ENCODE data around the gene ANAPC16. TPM values are rescaled to one million over a fixed set of nuclear protein-coding genes. Genes with fewer than 3 reads are reported as not detected.
"Not testable (repeated sequence)": the region's sequence is repeated elsewhere in the genome, so short reads cannot be mapped to it uniquely, and the experiment has no call there.

The ANAPC16 gene
- total RNA-seq, 2 donors from 2014 or later: 57.4 to 68.4 TPM

DNA sequence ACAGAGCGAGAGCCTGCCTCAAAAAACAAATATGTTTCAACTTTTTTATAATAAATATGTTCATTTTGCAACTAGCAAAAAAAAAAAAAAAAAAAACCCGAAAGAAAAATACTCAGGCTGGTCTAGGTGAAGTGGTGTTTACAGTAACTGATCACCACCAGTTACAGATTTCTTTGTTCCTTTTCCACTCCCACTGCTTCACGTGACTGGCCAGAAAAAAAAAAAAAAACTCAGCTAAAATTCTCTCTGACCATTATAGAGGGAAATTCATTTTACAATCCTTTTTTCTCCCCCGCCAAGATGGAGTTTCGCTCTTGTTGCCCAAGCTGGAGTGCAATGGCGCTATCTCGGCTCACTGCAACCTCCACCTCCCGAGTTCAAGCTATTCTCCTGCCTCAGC, 4.8 kb downstream of the ANAPC16 start:
- no peak overlapping the region for H3K4me3 ChIP-seq (ENCODE audit: low read length)
- H3K36me3 ChIP-seq (ENCODE audit: control insufficient read depth, insufficient read depth, low read length): peaks cover 23% of the 10 kb centered on the region
- no peak for DNase-seq
- TF ChIP-seq, protein P1, sequence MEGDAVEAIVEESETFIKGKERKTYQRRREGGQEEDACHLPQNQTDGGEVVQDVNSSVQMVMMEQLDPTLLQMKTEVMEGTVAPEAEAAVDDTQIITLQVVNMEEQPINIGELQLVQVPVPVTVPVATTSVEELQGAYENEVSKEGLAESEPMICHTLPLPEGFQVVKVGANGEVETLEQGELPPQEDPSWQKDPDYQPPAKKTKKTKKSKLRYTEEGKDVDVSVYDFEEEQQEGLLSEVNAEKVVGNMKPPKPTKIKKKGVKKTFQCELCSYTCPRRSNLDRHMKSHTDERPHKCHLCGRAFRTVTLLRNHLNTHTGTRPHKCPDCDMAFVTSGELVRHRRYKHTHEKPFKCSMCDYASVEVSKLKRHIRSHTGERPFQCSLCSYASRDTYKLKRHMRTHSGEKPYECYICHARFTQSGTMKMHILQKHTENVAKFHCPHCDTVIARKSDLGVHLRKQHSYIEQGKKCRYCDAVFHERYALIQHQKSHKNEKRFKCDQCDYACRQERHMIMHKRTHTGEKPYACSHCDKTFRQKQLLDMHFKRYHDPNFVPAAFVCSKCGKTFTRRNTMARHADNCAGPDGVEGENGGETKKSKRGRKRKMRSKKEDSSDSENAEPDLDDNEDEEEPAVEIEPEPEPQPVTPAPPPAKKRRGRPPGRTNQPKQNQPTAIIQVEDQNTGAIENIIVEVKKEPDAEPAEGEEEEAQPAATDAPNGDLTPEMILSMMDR (conservative IDR thresholded peaks at IDR 0.05): no peak
- Mint-ChIP-seq H3K9me3 (no peaks in the 10 kb centered on the region), H3K36me3 (ENCODE audit: low read depth) (peaks cover 15% of the 10 kb centered on the region), H3K4me3 (no peak overlapping the region), H3K27ac (no peak overlapping the region), H3K27me3 (ENCODE audit: insufficient read depth) (no peaks in the 10 kb centered on the region), H3K4me1 (peaks cover 12% of the 10 kb centered on the region)
- 97 to 98% methylated on average over 5 to 6 of the region's 8 CpGs for WGBS, 2 experiments (ENCODE audit: insufficient coverage in 1 of 2, insufficient read length in 1 of 2)
- no peaks in the 10 kb centered on the region for H3K27me3 ChIP-seq (ENCODE audit: control insufficient read depth, insufficient read depth, low read length, poor library complexity, severe bottlenecking)
- H3K4me1 ChIP-seq (ENCODE audit: control insufficient read depth, insufficient read depth, low read length): no peaks in the 10 kb centered on the region
- H3K9ac ChIP-seq (ENCODE audit: extremely low read depth, low read length, poor library complexity, severe bottlenecking): no peak overlapping the region
- no peak overlapping the region for H3K27ac ChIP-seq (ENCODE audit: low read depth, low read length)
- H3K9me3 ChIP-seq (ENCODE audit: control insufficient read depth, low read length): no peaks in the 10 kb centered on the region

DNA sequence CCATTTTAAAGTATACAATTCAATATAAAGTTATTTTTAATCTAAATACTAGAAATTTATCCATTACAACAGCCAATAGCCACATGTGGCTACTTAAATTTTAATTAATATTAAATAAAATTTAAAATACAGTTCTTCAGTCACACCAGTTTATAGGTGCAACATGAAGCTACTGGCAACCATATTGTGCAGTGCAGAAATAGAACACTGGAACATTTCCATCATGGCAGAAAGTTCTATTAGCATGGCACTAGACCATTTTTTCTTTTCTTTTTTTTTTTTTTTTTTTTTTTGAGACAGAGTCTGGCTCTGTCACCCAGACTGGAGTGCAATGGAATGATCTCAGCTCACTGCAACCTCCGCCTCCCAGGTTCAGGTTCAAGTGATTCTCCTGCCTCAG, 5.5 kb downstream of the ANAPC16 start:
- no peaks in the 10 kb centered on the region for H3K4me1 ChIP-seq (ENCODE audit: control insufficient read depth, insufficient read depth, low read length)
- TF ChIP-seq, protein P1 (conservative IDR thresholded peaks at IDR 0.05): no peak
- no peaks in the 10 kb centered on the region for H3K27me3 ChIP-seq (ENCODE audit: control insufficient read depth, insufficient read depth, low read length, poor library complexity, severe bottlenecking)
- H3K4me3 ChIP-seq (ENCODE audit: low read length): no peak overlapping the region
- no peak overlapping the region for H3K9ac ChIP-seq (ENCODE audit: extremely low read depth, low read length, poor library complexity, severe bottlenecking)
- Mint-ChIP-seq H3K4me1 (peaks cover 12% of the 10 kb centered on the region), H3K4me3 (no peak overlapping the region), H3K27me3 (ENCODE audit: insufficient read depth) (no peaks in the 10 kb centered on the region), H3K36me3 (ENCODE audit: low read depth) (peaks cover 15% of the 10 kb centered on the region), H3K27ac (no peak overlapping the region), H3K9me3 (no peaks in the 10 kb centered on the region)
- H3K27ac ChIP-seq (ENCODE audit: low read depth, low read length): no peak overlapping the region
- no peaks in the 10 kb centered on the region for H3K9me3 ChIP-seq (ENCODE audit: control insufficient read depth, low read length)
- WGBS, 2 experiments (ENCODE audit: insufficient coverage in 1 of 2, insufficient read length in 1 of 2): 100% methylated on average over 1 of the region's 1 CpG
- H3K36me3 ChIP-seq (ENCODE audit: control insufficient read depth, insufficient read depth, low read length): peaks cover 23% of the 10 kb centered on the region
- DNase-seq: no peak

DNA sequence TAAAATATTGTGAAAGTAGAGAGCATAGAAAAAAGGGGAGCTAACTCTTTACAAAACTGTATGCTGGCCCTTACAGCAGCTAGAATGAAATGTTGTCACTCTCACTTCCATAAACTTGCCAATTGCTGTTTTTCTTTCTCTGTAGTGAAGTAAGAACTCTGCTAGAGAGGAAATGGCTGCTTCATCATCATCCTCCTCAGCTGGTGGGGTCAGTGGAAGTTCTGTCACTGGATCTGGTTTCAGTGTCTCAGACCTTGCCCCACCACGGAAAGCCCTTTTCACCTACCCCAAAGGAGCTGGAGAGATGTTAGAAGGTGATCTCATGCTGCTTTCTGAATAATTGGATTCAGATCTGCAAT, 7.9 kb downstream of the ANAPC16 start:
- no peaks in the 10 kb centered on the region for H3K27me3 Mint-ChIP-seq (ENCODE audit: insufficient read depth)
- DNase-seq: no peak
- H3K4me1 ChIP-seq (ENCODE audit: control insufficient read depth, insufficient read depth, low read length): peaks cover 6% of the 10 kb centered on the region
- WGBS, 2 experiments (ENCODE audit: insufficient coverage in 1 of 2, insufficient read length in 1 of 2): 100% methylated on average over 1 of the region's 1 CpG; no CpG with 5 or more reads in 1 of the 2 experiments
- peaks cover 13% of the 10 kb centered on the region for H3K4me1 Mint-ChIP-seq
- TF ChIP-seq, protein P1 (conservative IDR thresholded peaks at IDR 0.05): no peak
- no peak overlapping the region for H3K27ac ChIP-seq (ENCODE audit: low read depth, low read length)
- H3K9me3 Mint-ChIP-seq: no peaks in the 10 kb centered on the region
- no peak overlapping the region for H3K27ac Mint-ChIP-seq
- H3K4me3 ChIP-seq (ENCODE audit: low read length): no peak overlapping the region
- H3K36me3 Mint-ChIP-seq (ENCODE audit: low read depth): peaks cover 15% of the 10 kb centered on the region
- H3K4me3 Mint-ChIP-seq: no peak overlapping the region
- H3K27me3 ChIP-seq (ENCODE audit: control insufficient read depth, insufficient read depth, low read length, poor library complexity, severe bottlenecking): no peaks in the 10 kb centered on the region
- no peaks in the 10 kb centered on the region for H3K9me3 ChIP-seq (ENCODE audit: control insufficient read depth, low read length)
- H3K36me3 ChIP-seq (ENCODE audit: control insufficient read depth, insufficient read depth, low read length): peaks cover 26% of the 10 kb centered on the region
- no peak overlapping the region for H3K9ac ChIP-seq (ENCODE audit: extremely low read depth, low read length, poor library complexity, severe bottlenecking)

DNA sequence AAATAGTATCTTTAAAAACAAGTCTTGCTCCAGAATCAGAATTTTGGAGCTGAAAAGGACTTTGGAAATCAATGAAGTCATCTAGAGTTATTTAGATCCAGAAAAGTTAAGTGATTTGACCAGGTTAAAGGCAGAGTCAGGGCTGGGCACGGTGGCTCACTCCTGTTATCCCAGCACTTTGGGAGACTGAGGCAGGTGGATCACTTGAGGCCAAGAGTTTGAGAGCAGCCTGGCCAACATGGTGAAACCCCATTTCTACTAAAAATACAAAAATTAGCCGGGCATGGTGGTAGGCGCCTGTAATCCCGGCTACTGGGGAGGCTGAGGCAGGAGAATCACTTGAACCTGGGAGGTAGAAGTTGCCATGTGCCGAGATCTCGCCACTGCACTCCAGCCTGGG, 8.4 kb downstream of the ANAPC16 start:
- not testable (repeated sequence) for H3K27me3 Mint-ChIP-seq (ENCODE audit: insufficient read depth); H3K27ac Mint-ChIP-seq

More for the DNA sequence above, 8.4 kb downstream of the ANAPC16 start:
- not testable (repeated sequence) for H3K9me3 Mint-ChIP-seq; H3K4me3 Mint-ChIP-seq; H3K9ac ChIP-seq (ENCODE audit: extremely low read depth, low read length, poor library complexity, severe bottlenecking); H3K4me3 ChIP-seq (ENCODE audit: low read length); H3K27me3 ChIP-seq (ENCODE audit: control insufficient read depth, insufficient read depth, low read length, poor library complexity, severe bottlenecking); H3K9me3 ChIP-seq (ENCODE audit: control insufficient read depth, low read length); H3K27ac ChIP-seq (ENCODE audit: low read depth, low read length); DNase-seq; H3K4me1 ChIP-seq (ENCODE audit: control insufficient read depth, insufficient read depth, low read length)
- Mint-ChIP-seq H3K4me1 (peaks cover 16% of the 10 kb centered on the region), H3K36me3 (ENCODE audit: low read depth) (peaks cover 15% of the 10 kb centered on the region)
- H3K36me3 ChIP-seq (ENCODE audit: control insufficient read depth, insufficient read depth, low read length): peaks cover 26% of the 10 kb centered on the region
- WGBS, 2 experiments (ENCODE audit: insufficient coverage in 1 of 2, insufficient read length in 1 of 2): 92 to 95% methylated on average over 5 to 6 of the region's 6 CpGs

Measured in endodermal cell (in vitro differentiated cells).